ENCODE data around the gene MS4A10. TPM values are rescaled to one million over a fixed set of nuclear protein-coding genes. Genes with fewer than 3 reads are reported as not detected.

The MS4A10 gene
- total and polyA plus RNA-seq, 2 experiments from 2014 or later: 0.21 to 0.47 TPM

- peaks cover 6% of the 10 kb centered on the region for H3K27me3 ChIP-seq
- H2AFZ ChIP-seq: no peak overlapping the region
- H3K27ac ChIP-seq: no peak overlapping the region
- H3K4me3 ChIP-seq: no peak overlapping the region
- no peak for DNase-seq (ENCODE audit: low spot score)
- no peaks in the 10 kb centered on the region for H3K36me3 ChIP-seq (replicated peaks; ENCODE audit: insufficient read depth, low read depth)
- no peaks in the 10 kb centered on the region for H4K20me1 ChIP-seq (ENCODE audit: insufficient read depth, poor library complexity, severe bottlenecking)
- no peak overlapping the region for H3K4me2 ChIP-seq
- no peaks in the 10 kb centered on the region for H3K9me3 ChIP-seq (ENCODE audit: low read depth)
- H3K9me2 ChIP-seq (replicated peaks; ENCODE audit: insufficient read depth): no peaks in the 10 kb centered on the region
- TF ChIP-seq EZH2phosphoT487 (IDR thresholded peaks at IDR 0.05; ENCODE audit: low read depth, severe bottlenecking, unreplicated experiment): no peak
- TF ChIP-seq CTCF (IDR thresholded peaks at IDR 0.05; ENCODE audit: poor library complexity): no peak
- no peak for TF ChIP-seq EZH2 (IDR thresholded peaks at IDR 0.05; ENCODE audit: borderline replicate concordance)
- H3K79me2 ChIP-seq: peaks cover under 1% of the 10 kb centered on the region
- 40% methylated on average over 9 of the region's 9 CpGs for WGBS (ENCODE audit: low lambda C conversion rate, missing lambda C conversion rate)
- peaks cover 4% of the 10 kb centered on the region for H3K4me1 ChIP-seq (ENCODE audit: insufficient read depth)
These were observed 51.9 kb downstream of the MS4A10 start for GRCh38 chr11:60836866-60837515.

GRCh38 chr11:60838132-60838531, 53.0 kb downstream of the MS4A10 start:
- DNase-seq (ENCODE audit: low spot score): no peak
- no peaks in the 10 kb centered on the region for H3K36me3 ChIP-seq (replicated peaks; ENCODE audit: insufficient read depth, low read depth)
- TF ChIP-seq EZH2phosphoT487 (IDR thresholded peaks at IDR 0.05; ENCODE audit: low read depth, severe bottlenecking, unreplicated experiment): no peak
- TF ChIP-seq CTCF (IDR thresholded peaks at IDR 0.05; ENCODE audit: poor library complexity): no peak
- TF ChIP-seq EZH2 (IDR thresholded peaks at IDR 0.05; ENCODE audit: borderline replicate concordance): no peak

GRCh38 chr11:60840470-60841430, 55.6 kb downstream of the MS4A10 start:
- WGBS (ENCODE audit: low lambda C conversion rate, missing lambda C conversion rate): 85% methylated on average over 14 of the region's 14 CpGs
- Histone ChIP-seq H3K4me3 (no peak overlapping the region), H3K9me3 (ENCODE audit: low read depth) (no peaks in the 10 kb centered on the region), H2AFZ (peak overlapping the region; percentile 92), H3K79me2 (peaks cover 25% of the 10 kb centered on the region), H3K9me2 (replicated peaks; ENCODE audit: insufficient read depth) (no peaks in the 10 kb centered on the region), H3K4me1 (ENCODE audit: insufficient read depth) (peaks cover 23% of the 10 kb centered on the region), H4K20me1 (ENCODE audit: insufficient read depth, poor library complexity, severe bottlenecking) (no peaks in the 10 kb centered on the region), H3K36me3 (replicated peaks; ENCODE audit: insufficient read depth, low read depth) (no peaks in the 10 kb centered on the region), H3K27me3 (no peaks in the 10 kb centered on the region), H3K4me2 (peak overlapping the region; percentile 73), H3K27ac (peak overlapping the region; percentile 77)
- no peak for DNase-seq (ENCODE audit: low spot score)
- no peak for TF ChIP-seq CTCF (IDR thresholded peaks at IDR 0.05; ENCODE audit: poor library complexity)
- no peak for TF ChIP-seq EZH2phosphoT487 (IDR thresholded peaks at IDR 0.05; ENCODE audit: low read depth, severe bottlenecking, unreplicated experiment)
- no peak for TF ChIP-seq EZH2 (IDR thresholded peaks at IDR 0.05; ENCODE audit: borderline replicate concordance)

More at GRCh38 chr11:60838132-60838531, 53.0 kb downstream of the MS4A10 start:
- Histone ChIP-seq H3K9me3 (ENCODE audit: low read depth) (no peaks in the 10 kb centered on the region), H3K4me3 (no peak overlapping the region), H2AFZ (no peak overlapping the region), H3K4me2 (no peak overlapping the region), H4K20me1 (ENCODE audit: insufficient read depth, poor library complexity, severe bottlenecking) (no peaks in the 10 kb centered on the region), H3K79me2 (peaks cover 11% of the 10 kb centered on the region), H3K9me2 (replicated peaks; ENCODE audit: insufficient read depth) (no peaks in the 10 kb centered on the region), H3K27me3 (no peaks in the 10 kb centered on the region), H3K27ac (no peak overlapping the region), H3K4me1 (ENCODE audit: insufficient read depth) (peaks cover 4% of the 10 kb centered on the region)
- WGBS (ENCODE audit: low lambda C conversion rate, missing lambda C conversion rate): 65% methylated on average over 7 of the region's 7 CpGs
